IMR-90 (cell line): ENCODE results near the gene ADAMTS10.

Experiments used
- BHLHE40 ChIP-seq: fragments of 150-350 bp; IDR thresholded peaks from 2 replicates; pipeline ENCODE4 v1.6.1; 2016; ENCODE audit warnings: mild to moderate bottlenecking, low read depth, low read length
- CEBPB ChIP-seq: IDR thresholded peaks from 2 replicates; pipeline ENCODE4 v1.6.1; 2012; ENCODE audit warnings: low read depth, low read length, improper control_type of control experiment
- CTCF ChIP-seq: conservative IDR thresholded peaks from 2 replicates; pipeline ENCODE4 v1.5.1; 2012; ENCODE audit warnings: mild to moderate bottlenecking, low read depth, low read length, improper control_type of control experiment
- ELK1 ChIP-seq: fragments of 150-350 bp; IDR thresholded peaks from 2 replicates; pipeline ENCODE4 v1.6.1; 2016; ENCODE audit warnings: low read depth, mild to moderate bottlenecking, low read length, moderate library complexity, borderline replicate concordance
- MAFK ChIP-seq: IDR thresholded peaks from 2 replicates; pipeline ENCODE4 v1.6.1; 2012; ENCODE audit warnings: low read depth, low read length, improper control_type of control experiment
- MAZ ChIP-seq: IDR thresholded peaks from 2 replicates; pipeline ENCODE4 v1.6.1; 2012; ENCODE audit warnings: low read depth, mild to moderate bottlenecking, low read length, improper control_type of control experiment, moderate library complexity, borderline replicate concordance
- MXI1 ChIP-seq: IDR thresholded peaks from 2 replicates; pipeline ENCODE4 v1.6.1; 2012; ENCODE audit warnings: low read depth, mild to moderate bottlenecking, low read length, moderate library complexity, borderline replicate concordance
- POLR2A ChIP-seq: IDR thresholded peaks from 2 replicates; pipeline ENCODE4 v1.6.1; 2012; ENCODE audit warnings: mild to moderate bottlenecking, low read depth, low read length
- RAD21 ChIP-seq: IDR thresholded peaks from 2 replicates; pipeline ENCODE4 v1.6.1; 2012; ENCODE audit warnings: low read length, improper control_type of control experiment
- RFX5 ChIP-seq: IDR thresholded peaks from 2 replicates; pipeline ENCODE4 v1.8.0; 2012; ENCODE audit warnings: low read depth, mild to moderate bottlenecking, low read length, moderate library complexity
- SMC3 ChIP-seq: fragments of 150-350 bp; IDR thresholded peaks from 2 replicates; pipeline ENCODE4 v1.6.1; 2016; ENCODE audit warnings: low read depth, mild to moderate bottlenecking, antibody characterized with exemption, low read length, moderate library complexity
- USF2 ChIP-seq: fragments of 150-350 bp; IDR thresholded peaks from 2 replicates; pipeline ENCODE4 v1.6.1; 2017; ENCODE audit warnings: mild to moderate bottlenecking, antibody characterized with exemption, low read length, low read depth

- TF ChIP-seq CTCF = no peak
- no peak for TF ChIP-seq BHLHE40
- no peak for TF ChIP-seq POLR2A
- no peak for TF ChIP-seq USF2
- TF ChIP-seq RFX5 = no peak
- no peak for TF ChIP-seq RAD21
- no peak for TF ChIP-seq MAZ
- TF ChIP-seq ELK1 = no peak
- no peak for TF ChIP-seq CEBPB
- TF ChIP-seq MXI1 = no peak
- no peak for TF ChIP-seq MAFK
- TF ChIP-seq SMC3 = no peak
These were observed 20.4 kb upstream of the ADAMTS10 start for GRCh38 chr19:8630796-8631424.
